IMR-90 (cell line): ENCODE data around the gene ADGB. TPM values are rescaled to one million over a fixed set of nuclear protein-coding genes. Genes with fewer than 3 reads are reported as not detected.
A peak's percentile ranks its signal among the peaks of the same experiment; 100 is the strongest.

Experiments used
- ATAC-seq: fragments of 200-7000 bp; cut with Tn5 transposase; 2 replicates; pipeline ENCODE4 v1.9.1; 2020; ENCODE audit warnings: low read depth, mild to moderate bottlenecking, moderate library complexity
- BruUV-seq: library from RNA; stranded (reverse); fragments of 400-500 nt; replicated peaks from 2 replicates; lab custom pipeline; 2021; lab: Mats Ljungman, UMichigan
- CTCF ChIA-PET: fragments of 300-600 bp; formaldehyde crosslinking; extraction: SDS; loops from one replicate; lab custom pipeline; 2021; ENCODE audit warnings: antibody characterized with exemption; lab: Yijun Ruan, JAX
- POLR2A ChIA-PET: fragments of 300-600 bp; sonication (Branson Sonifier 250); formaldehyde crosslinking; loops from one replicate; lab custom pipeline; 2022; ENCODE audit warnings: antibody characterized with exemption; ENCODE audit not compliant: unreplicated experiment; lab: Charles Lee
- DNase-seq: peaks from one replicate; pipeline ENCODE4 v3.0.0; 2013
- H2AFZ ChIP-seq: replicated peaks from 2 replicates; pipeline ENCODE3; 2013; ENCODE audit warnings: low read length, mild to moderate bottlenecking; ENCODE audit not compliant: poor library complexity
- H2AK5ac ChIP-seq: 2 replicates; pipeline ENCODE4 v1.6.1; 2013; ENCODE audit warnings: low read depth, low read length, inconsistent platforms
- H2AK9ac ChIP-seq: replicated peaks from 2 replicates; pipeline ENCODE3; 2013; ENCODE audit warnings: mild to moderate bottlenecking, low read depth, low read length, moderate library complexity; ENCODE audit not compliant: poor library complexity
- H2BK120ac ChIP-seq: 2 replicates; pipeline ENCODE4 v1.6.1; 2013; ENCODE audit warnings: low read depth, low read length, inconsistent platforms
- H2BK15ac ChIP-seq: 3 replicates; pipeline ENCODE4 v1.6.1; 2013; ENCODE audit warnings: low read depth, low read length, inconsistent platforms
- H2BK20ac ChIP-seq: 2 replicates; pipeline ENCODE4 v1.6.1; 2013; ENCODE audit warnings: low read depth, mild to moderate bottlenecking, inconsistent platforms, low read length, moderate library complexity
- H2BK5ac ChIP-seq: 2 replicates; pipeline ENCODE4 v1.6.1; 2013; ENCODE audit warnings: mild to moderate bottlenecking, low read depth, low read length, inconsistent platforms; ENCODE audit not compliant: poor library complexity, severe bottlenecking
- H3K14ac ChIP-seq: replicated peaks from 2 replicates; pipeline ENCODE4 v1.6.1; 2013; ENCODE audit warnings: low read depth, low read length, inconsistent platforms
- H3K18ac ChIP-seq: 2 replicates; pipeline ENCODE4 v1.6.1; 2013; ENCODE audit warnings: low read depth, low read length, control low read depth
- H3K23ac ChIP-seq: 2 replicates; pipeline ENCODE4 v1.6.1; 2013; ENCODE audit warnings: low read depth, low read length, inconsistent platforms
- H3K27ac ChIP-seq: 2 replicates; pipeline ENCODE4 v1.5.1; 2013; ENCODE audit warnings: mild to moderate bottlenecking, control low read depth, low read length; ENCODE audit not compliant: insufficient read depth
- H3K27me3 ChIP-seq: 2 replicates; pipeline ENCODE4 v1.6.1; 2013; ENCODE audit warnings: low read length; ENCODE audit not compliant: control insufficient read depth, insufficient read depth
- H3K36me3 ChIP-seq: 2 replicates; pipeline ENCODE4 v1.6.1; 2013; ENCODE audit warnings: low read length, mixed read lengths; ENCODE audit not compliant: control insufficient read depth, insufficient read depth
- H3K4ac ChIP-seq: 2 replicates; pipeline ENCODE4 v1.6.1; 2013; ENCODE audit warnings: low read depth, low read length, inconsistent platforms
- H3K4me1 ChIP-seq: 2 replicates; pipeline ENCODE4 v1.6.1; 2013; ENCODE audit warnings: low read length, mixed read lengths; ENCODE audit not compliant: control insufficient read depth, insufficient read depth
- H3K4me2 ChIP-seq: 2 replicates; pipeline ENCODE4 v1.6.1; 2013; ENCODE audit warnings: low read depth, mild to moderate bottlenecking, control low read depth, low read length, moderate library complexity
- H3K4me3 ChIP-seq: 2 replicates; pipeline ENCODE4 v1.5.1; 2013; ENCODE audit warnings: low read depth, mild to moderate bottlenecking, control low read depth, low read length, moderate library complexity; ENCODE audit not compliant: insufficient read depth
- H3K56ac ChIP-seq: 2 replicates; pipeline ENCODE4 v1.6.1; 2013; ENCODE audit warnings: low read length, inconsistent platforms; ENCODE audit not compliant: insufficient read depth; ENCODE audit errors: extremely low read depth
- H3K79me1 ChIP-seq, 2 experiments: 2 replicates each; pipeline ENCODE4 v1.6.1; 2013; ENCODE audit warnings: low read length in 2 of 2, inconsistent platforms in 1 of 2, low read depth in 1 of 2
- H3K9ac ChIP-seq: 2 replicates; pipeline ENCODE4 v1.6.1; 2013; ENCODE audit warnings: low read depth, low read length, control low read depth
- H3K9me1 ChIP-seq: 2 replicates; pipeline ENCODE4 v1.6.1; 2013; ENCODE audit warnings: low read length, inconsistent platforms; ENCODE audit not compliant: insufficient read depth
- H3K9me3 ChIP-seq: 2 replicates; pipeline ENCODE4 v1.6.1; 2013; ENCODE audit warnings: low read length; ENCODE audit not compliant: control insufficient read depth, insufficient read depth
- H4K20me1 ChIP-seq: 2 replicates; pipeline ENCODE4 v1.6.1; 2013; ENCODE audit warnings: low read length, inconsistent platforms; ENCODE audit not compliant: insufficient read depth
- H4K5ac ChIP-seq: 2 replicates; pipeline ENCODE4 v1.6.1; 2013; ENCODE audit warnings: mild to moderate bottlenecking, low read depth, low read length, control low read depth
- H4K8ac ChIP-seq, 2 experiments: 2 replicates each; pipeline ENCODE4 v1.6.1; 2013; ENCODE audit warnings: low read depth in 2 of 2, low read length in 2 of 2, control low read depth in 1 of 2, inconsistent platforms in 1 of 2
- H4K91ac ChIP-seq: 2 replicates; pipeline ENCODE4 v1.6.1; 2013; ENCODE audit warnings: low read depth, low read length, inconsistent platforms; ENCODE audit not compliant: insufficient read depth
- BHLHE40 ChIP-seq: fragments of 150-350 bp; IDR thresholded peaks from 2 replicates; pipeline ENCODE4 v1.6.1; 2016; ENCODE audit warnings: mild to moderate bottlenecking, low read depth, low read length
- CEBPB ChIP-seq: IDR thresholded peaks from 2 replicates; pipeline ENCODE4 v1.6.1; 2012; ENCODE audit warnings: low read depth, low read length, improper control_type of control experiment
- CTCF ChIP-seq: conservative IDR thresholded peaks from 2 replicates; pipeline ENCODE4 v1.5.1; 2012; ENCODE audit warnings: mild to moderate bottlenecking, low read depth, low read length, improper control_type of control experiment
- FOS ChIP-seq: fragments of 150-350 bp; IDR thresholded peaks from 2 replicates; pipeline ENCODE4 v1.6.1; 2016; ENCODE audit warnings: low read depth, low read length
- RAD21 ChIP-seq: IDR thresholded peaks from 2 replicates; pipeline ENCODE4 v1.6.1; 2012; ENCODE audit warnings: low read length, improper control_type of control experiment
- RCOR1 ChIP-seq: IDR thresholded peaks from 2 replicates; pipeline ENCODE4 v1.6.1; 2012; ENCODE audit warnings: mild to moderate bottlenecking, low read length, improper control_type of control experiment; ENCODE audit not compliant: insufficient replicate concordance
- SMC3 ChIP-seq: fragments of 150-350 bp; IDR thresholded peaks from 2 replicates; pipeline ENCODE4 v1.6.1; 2016; ENCODE audit warnings: low read depth, mild to moderate bottlenecking, antibody characterized with exemption, low read length, moderate library complexity
- USF2 ChIP-seq: fragments of 150-350 bp; IDR thresholded peaks from 2 replicates; pipeline ENCODE4 v1.6.1; 2017; ENCODE audit warnings: mild to moderate bottlenecking, antibody characterized with exemption, low read length, low read depth
- dilution Hi-C: fragments of 300-500 bp; cut with HindIII; formaldehyde crosslinking; loops from one replicate; pipeline ENCODE4 v1.14.3; 2018; ENCODE audit warnings: low sequenced_read_pairs; ENCODE audit not compliant: unreplicated experiment
- in situ Hi-C: fragments of 300-500 bp; cut with MboI; formaldehyde crosslinking; loops from 3 replicates; pipeline ENCODE4 v1.14.3; 2019; ENCODE audit warnings: low sequenced_read_pairs, inconsistent platforms, mixed read lengths
- intact Hi-C: fragments of 100-400 bp; cut with micrococcal nuclease; formaldehyde crosslinking; loops from 2 replicates; pipeline ENCODE4 v1.10.0; 2022
- polyA plus RNA-seq, 3 experiments: library from polyadenylated mRNA; depleted of rRNA; stranded (reverse); fragments of >200 nt; gene quantifications; 2 replicates each; pipeline ENCODE4 v1.2.3, GENCODE V29; 2012; ENCODE audit warnings: low replicate concordance in 1 of 3
- total RNA-seq: library from RNA; depleted of rRNA; stranded (reverse); fragments of >200 nt; gene quantifications from 2 replicates; pipeline ENCODE4 v1.2.3, GENCODE V29; 2012

The ADGB gene
- total and polyA plus RNA-seq, 2 of the 4 experiments (the other 2 are of a cell fraction) = not detected

GRCh38 chr6:146578054-146578453 is 20.7 kb upstream of the ADGB start:
- Histone ChIP-seq H3K36me3 (no peaks in the 10 kb centered on the region), H2BK5ac (no peak overlapping the region), H3K4me1 (no peaks in the 10 kb centered on the region), H2AK9ac (no peak overlapping the region), H4K8ac (no peak overlapping the region), H2BK15ac (no peak overlapping the region), H3K23ac (no peak overlapping the region), H3K18ac (no peak overlapping the region), H3K79me1 (no peaks in the 10 kb centered on the region), H3K14ac (no peak overlapping the region), H3K4ac (no peak overlapping the region), H3K9me1 (no peaks in the 10 kb centered on the region), H3K4me2 (no peak overlapping the region), H3K4me3 (no peak overlapping the region), H3K9ac (no peak overlapping the region), H3K27me3 (no peaks in the 10 kb centered on the region), H4K5ac (no peak overlapping the region), H3K27ac (no peak overlapping the region), H2AFZ (no peak overlapping the region), H4K20me1 (no peaks in the 10 kb centered on the region), H3K56ac (no peak overlapping the region), H3K9me3 (no peaks in the 10 kb centered on the region), H2BK20ac (no peak overlapping the region), H4K91ac (no peak overlapping the region), H2AK5ac (no peak overlapping the region), H2BK120ac (no peak overlapping the region)
- CTCF ChIA-PET = no interaction called here
- in situ Hi-C loops = no loop called here
- POLR2A ChIA-PET = no interaction called here
- ATAC-seq = no peak
- BruUV-seq = no TSS peak
- dilution Hi-C loops = no loop called here
- intact Hi-C loops = no loop called here
- TF ChIP-seq BHLHE40 (no peak), SMC3 (no peak), CTCF (no peak), CEBPB (no peak), RCOR1 (no peak), FOS (no peak), RAD21 (no peak), USF2 (no peak)
- DNase-seq = peak; percentile 24
